Measurements from ENCODE around the gene TMEM245. TPM values are rescaled to one million over a fixed set of nuclear protein-coding genes. Genes with fewer than 3 reads are reported as not detected.

TMEM245 gene
- total RNA-seq, 1 experiment from 2014 or later = 34.8 TPM

- TF ChIP-seq CTCF (IDR thresholded peaks at IDR 0.05 in 2 of 3, conservative IDR thresholded peaks at IDR 0.05 in 1 of 3; ENCODE audit: borderline replicate concordance in 1 of 3, insufficient read depth in 1 of 3, low read depth in 2 of 3, low read length in 2 of 3) (no peak), ATF3 (IDR thresholded peaks at IDR 0.05) (peak; percentile 18; the same call in 1 of the 2 replicates), SP1 (IDR thresholded peaks at IDR 0.05; ENCODE audit: low read depth) (peak; percentile 80), JUND (IDR thresholded peaks at IDR 0.05) (peak; percentile 91), ZNF274 (IDR thresholded peaks at IDR 0.05; ENCODE audit: low read depth, low read length) (no peak), SRF (IDR thresholded peaks at IDR 0.05; ENCODE audit: low read depth) (0 out of 2 replicates have a peak, but pooled peaks have one; percentile 57), EZH2 (IDR thresholded peaks at IDR 0.05) (no peak), YY1 (IDR thresholded peaks at IDR 0.05; ENCODE audit: extremely low read depth, insufficient replicate concordance, low read depth, low read length) (peak; percentile 44), CBX3 (IDR thresholded peaks at IDR 0.05; ENCODE audit: low read depth) (peak; percentile 90), POLR2AphosphoS5 (IDR thresholded peaks at IDR 0.05; ENCODE audit: low read depth, low read length) (peak; percentile 38; the same call in 1 of the 2 replicates), ELF1 (IDR thresholded peaks at IDR 0.05; ENCODE audit: borderline replicate concordance, low read depth) (no peak), FOSL1 (IDR thresholded peaks at IDR 0.05; ENCODE audit: low read depth) (peak; percentile 91), ZFX (IDR thresholded peaks at IDR 0.05) (no peak), SIN3A (IDR thresholded peaks at IDR 0.05; ENCODE audit: low read depth) (peak; percentile 56; the same call in 1 of the 2 replicates), EZH2phosphoT487 (IDR thresholded peaks at IDR 0.05; ENCODE audit: borderline replicate concordance) (no peak), MAX (IDR thresholded peaks at IDR 0.05) (peak; percentile 55)
These were observed 118.5 kb downstream of the TMEM245 start (continued) for GRCh38 chr9:109001275-109001676.
